Pancreas (tissue), 10 donors: ENCODE results near the gene CD36. TPM values are rescaled to one million over a fixed set of nuclear protein-coding genes. Genes with fewer than 3 reads are reported as not detected.
A peak's percentile ranks its signal among the peaks of the same experiment; 100 is the strongest.

ENCODE experiments used
- ATAC-seq, 4 donors: fragments of 200-7000 bp; cut with Tn5 transposase; one replicate each; pipeline versions ENCODE4 v1.8.0 to v1.9.1; 2020; ENCODE audit warnings: mild to moderate bottlenecking in 4 of 4, moderate library complexity in 4 of 4
- DNase-seq, 6 donors: peaks; one replicate each; pipeline ENCODE4 v3.0.0-alpha.2; 2020
- FAIRE-seq: peaks from 2 replicates; lab custom pipeline; 2012; peaks lifted over from hg19 to GRCh38; lab: Jason Lieb, UNC
- H3K27ac ChIP-seq, 4 donors: fragments of 200-600 bp; sonication (generic); 1 replicate in 3 of 4; 2 replicates in 1 of 4; pipeline versions ENCODE4 v1.5.0 to v1.8.0; 2020
- H3K27me3 ChIP-seq, 4 donors: fragments of 200-600 bp; one replicate each; pipeline ENCODE4 v1.8.0; 2021
- H3K36me3 ChIP-seq, 3 donors: fragments of 200-600 bp; sonication (generic) in 1 of 3; one replicate each; pipeline versions ENCODE4 v1.5.0 to v1.8.0; 2020 to 2021
- H3K4me1 ChIP-seq, 3 donors: fragments of 200-600 bp; one replicate each; pipeline ENCODE4 v1.8.0; 2021
- H3K4me3 ChIP-seq, 4 donors: fragments of 200-600 bp; sonication (generic) in 2 of 4; one replicate each; pipeline versions ENCODE4 v1.5.0 to v1.8.0; 2020 to 2021
- H3K9me3 ChIP-seq, 4 donors: fragments of 200-600 bp; one replicate each; pipeline ENCODE4 v1.8.0; 2021
- WGBS, 2 donors: extraction: QIAGEN DNeasy Blood & Tissue Kit; methylation state at CpG; one replicate each; pipeline ENCODE4 v1.1.7; 2013; 5-methylcytosine and 5-hydroxymethylcytosine counted together
- intact Hi-C, 3 donors: fragments of 100-400 bp; cut with DNase I; formaldehyde crosslinking; loops; one replicate each; pipeline versions ENCODE4 v1.11.1 to v1.14.2; 2022
- polyA plus RNA-seq, 2 donors: library from polyadenylated mRNA; stranded (reverse); fragments of 200-250 nt; gene quantifications; one replicate each; pipeline ENCODE4 v1.2.3, GENCODE V29; 2013
- total RNA-seq, 6 donors: library from RNA; stranded (reverse); fragmentation: NEBNext Ultra II Directional in 4 of 6; extraction: Animal tissue kit (Norgen Biotek cat#: 25700) in 4 of 6; gene quantifications; one replicate each; pipeline versions ENCODE4 v1.2.1 to v1.2.4, GENCODE V29; 2021 to 2023
- TF ChIP-seq, protein P1 (sequence below), 4 donors: fragments of 200-600 bp; sonication (generic) in 3 of 4; IDR thresholded peaks; one replicate each; pipeline versions ENCODE4 v1.5.0 to v1.8.0; 2021; ENCODE audit warnings: antibody characterized with exemption in 4 of 4
- donor health status: healthy with polysubstance abuse.
- donor health status: DM: no; HTN: no; CAD: no; lungs with moderate emphysema.
- donor health status: DM: no; HTN: no; CAD: no.
- donor health status: control.
- donor health status: control.
- donor health status: Bipolar disorder and iron deficiency.
- donor health status: DM: yes; HTN: yes; CAD: no.
- donor health status: DM: no; HTN: no; CAD: no.
- donor health status: DM: no; HTN: no; CAD: no.
- donor health status: DM: yes; HTN: yes; CAD: no.

Gene CD36
- total and polyA plus RNA-seq, 8 donors = 9.8 to 25.0 (median 16.3) TPM

- Histone ChIP-seq H3K27me3 (no peaks in the 10 kb centered on the region), H3K36me3 (no peaks in the 10 kb centered on the region), H3K27ac (no peak overlapping the region), H3K4me3 (no peak overlapping the region), H3K4me1 (no peaks in the 10 kb centered on the region), H3K9me3 (no peaks in the 10 kb centered on the region)
- no peak for ATAC-seq
- 92 to 96% methylated on average over 2 of the region's 2 CpGs for WGBS, 2 donors
- FAIRE-seq = no peak
- intact Hi-C loops = no loop called here
- DNase-seq = no peak
- TF ChIP-seq, protein P1, sequence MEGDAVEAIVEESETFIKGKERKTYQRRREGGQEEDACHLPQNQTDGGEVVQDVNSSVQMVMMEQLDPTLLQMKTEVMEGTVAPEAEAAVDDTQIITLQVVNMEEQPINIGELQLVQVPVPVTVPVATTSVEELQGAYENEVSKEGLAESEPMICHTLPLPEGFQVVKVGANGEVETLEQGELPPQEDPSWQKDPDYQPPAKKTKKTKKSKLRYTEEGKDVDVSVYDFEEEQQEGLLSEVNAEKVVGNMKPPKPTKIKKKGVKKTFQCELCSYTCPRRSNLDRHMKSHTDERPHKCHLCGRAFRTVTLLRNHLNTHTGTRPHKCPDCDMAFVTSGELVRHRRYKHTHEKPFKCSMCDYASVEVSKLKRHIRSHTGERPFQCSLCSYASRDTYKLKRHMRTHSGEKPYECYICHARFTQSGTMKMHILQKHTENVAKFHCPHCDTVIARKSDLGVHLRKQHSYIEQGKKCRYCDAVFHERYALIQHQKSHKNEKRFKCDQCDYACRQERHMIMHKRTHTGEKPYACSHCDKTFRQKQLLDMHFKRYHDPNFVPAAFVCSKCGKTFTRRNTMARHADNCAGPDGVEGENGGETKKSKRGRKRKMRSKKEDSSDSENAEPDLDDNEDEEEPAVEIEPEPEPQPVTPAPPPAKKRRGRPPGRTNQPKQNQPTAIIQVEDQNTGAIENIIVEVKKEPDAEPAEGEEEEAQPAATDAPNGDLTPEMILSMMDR (IDR thresholded peaks at IDR 0.05) = no peak
Observed at GRCh38 chr7:80676404-80676803, 38.0 kb downstream of the CD36 start.

- H3K27ac ChIP-seq = no peak overlapping the region
- FAIRE-seq (no peak), ATAC-seq (no peak), DNase-seq (no peak)
- H3K4me3 ChIP-seq = no peak overlapping the region
- TF ChIP-seq, protein P1 (IDR thresholded peaks at IDR 0.05) = no peak
- H3K4me1 ChIP-seq = no peaks in the 10 kb centered on the region
- intact Hi-C loops = no loop called here
- no peaks in the 10 kb centered on the region for H3K27me3 ChIP-seq
- WGBS, 2 donors = 85 to 90% methylated on average over 1 of the region's 1 CpG
- H3K9me3 ChIP-seq = no peaks in the 10 kb centered on the region
- no peaks in the 10 kb centered on the region for H3K36me3 ChIP-seq
Observed at GRCh38 chr7:80677629-80678028, 39.2 kb downstream of the CD36 start.

DNA sequence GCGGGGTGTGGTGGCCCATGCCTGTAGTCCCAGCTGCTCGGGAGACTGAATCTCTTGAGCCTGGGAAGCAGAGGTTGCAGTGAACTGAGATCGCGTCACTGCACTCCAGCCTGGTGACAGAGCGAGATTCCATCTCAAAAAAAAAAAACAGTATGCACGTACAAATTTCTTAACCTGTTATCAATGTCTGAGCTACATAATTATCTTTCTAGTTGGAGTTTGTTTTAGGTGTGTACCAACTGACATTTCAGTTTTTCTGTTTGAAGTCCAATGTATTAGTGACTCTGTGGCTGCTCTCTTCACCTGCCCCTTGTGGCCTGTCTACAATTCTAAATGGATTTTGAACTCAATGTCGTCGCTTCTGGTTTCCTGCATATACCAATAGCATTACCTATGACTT, 40.3 kb downstream of the CD36 start:
- H3K36me3 ChIP-seq = no peaks in the 10 kb centered on the region
- WGBS, 2 donors = 71 to 76% methylated on average over 8 of the region's 8 CpGs
- H3K27me3 ChIP-seq = no peaks in the 10 kb centered on the region
- intact Hi-C loops = no loop called here
- H3K9me3 ChIP-seq = peaks cover 0 to 1% (median 0%) of the 10 kb centered on the region in 4 donors
- no peak for ATAC-seq
- no peak overlapping the region for H3K27ac ChIP-seq
- no peak overlapping the region for H3K4me3 ChIP-seq
- H3K4me1 ChIP-seq = no peaks in the 10 kb centered on the region
- no peak for DNase-seq
- TF ChIP-seq, protein P1 (IDR thresholded peaks at IDR 0.05) = no peak
- no peak for FAIRE-seq

DNA sequence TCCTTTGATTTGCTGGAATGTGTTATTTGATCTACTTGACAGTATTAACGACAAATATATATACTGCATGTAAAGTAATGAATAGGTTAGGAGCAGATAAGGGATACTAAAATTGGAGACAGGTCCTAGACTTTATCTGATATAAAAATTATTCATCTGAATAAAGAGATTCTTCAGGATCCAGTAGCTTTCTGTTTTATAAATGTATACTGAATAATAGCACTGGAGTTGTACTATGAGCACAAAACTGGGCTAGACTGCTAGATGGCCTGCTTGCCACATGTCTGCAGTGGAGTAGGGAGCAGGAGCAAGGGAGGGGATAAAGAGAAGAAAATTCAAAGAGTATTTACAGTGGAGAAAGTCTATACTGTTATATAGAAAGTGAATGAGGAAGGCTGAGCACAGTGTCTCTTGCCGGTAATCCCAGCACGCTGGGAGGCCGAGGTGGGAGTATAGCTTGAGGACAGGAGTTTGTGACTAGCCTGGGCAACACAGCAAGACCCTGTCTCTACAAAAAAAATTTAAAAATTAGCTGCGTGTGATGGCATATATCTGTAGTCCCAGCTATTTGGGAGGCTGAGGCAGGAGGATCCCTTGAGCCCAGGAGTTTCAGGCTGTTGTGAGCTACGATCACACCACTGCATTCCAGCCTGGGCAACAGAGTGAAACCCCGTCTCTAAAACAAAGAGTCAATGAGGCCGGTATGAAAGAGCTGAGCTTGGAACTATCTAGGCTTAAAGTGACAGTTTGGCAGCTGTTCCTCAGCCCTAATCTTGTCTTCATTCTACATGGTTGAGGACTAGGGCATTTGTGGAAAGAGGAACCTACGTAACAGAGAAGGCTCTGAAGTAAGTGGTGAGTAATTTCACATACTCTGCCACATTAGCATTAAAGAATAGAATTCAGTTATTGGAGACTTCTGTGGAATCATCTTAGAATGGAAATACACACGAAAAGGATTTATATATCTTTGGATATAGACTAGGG, 41.8 kb downstream of the CD36 start:
- no peak overlapping the region for H3K27ac ChIP-seq
- ATAC-seq (peak in 1 of 4 donors; percentile 40), DNase-seq (no peak), FAIRE-seq (no peak)
- H3K4me1 ChIP-seq = no peaks in the 10 kb centered on the region
- intact Hi-C loops = no loop called here
- TF ChIP-seq, protein P1 (IDR thresholded peaks at IDR 0.05) = no peak
- H3K9me3 ChIP-seq = peaks cover 0 to 4% (median 0%) of the 10 kb centered on the region in 4 donors
- H3K27me3 ChIP-seq = no peaks in the 10 kb centered on the region
- H3K36me3 ChIP-seq = no peaks in the 10 kb centered on the region
- H3K4me3 ChIP-seq = no peak overlapping the region
- 75 to 85% methylated on average over 10 of the region's 10 CpGs for WGBS, 2 donors
